GM19372 (cell line): ENCODE measurements around the gene LILRB1.
"Not testable (repeated sequence)": the region's sequence is repeated elsewhere in the genome, so short reads cannot be mapped to it uniquely, and the experiment has no call there.

Source experiments
- ATAC-seq: cut with Tn5 transposase; IDR thresholded peaks from one replicate; pipeline ENCODE4 v1.9.1; 2021; ENCODE audit warnings: mild to moderate bottlenecking, low read depth, moderate library complexity; ENCODE audit not compliant: unreplicated experiment

The LILRB1 gene

DNA sequence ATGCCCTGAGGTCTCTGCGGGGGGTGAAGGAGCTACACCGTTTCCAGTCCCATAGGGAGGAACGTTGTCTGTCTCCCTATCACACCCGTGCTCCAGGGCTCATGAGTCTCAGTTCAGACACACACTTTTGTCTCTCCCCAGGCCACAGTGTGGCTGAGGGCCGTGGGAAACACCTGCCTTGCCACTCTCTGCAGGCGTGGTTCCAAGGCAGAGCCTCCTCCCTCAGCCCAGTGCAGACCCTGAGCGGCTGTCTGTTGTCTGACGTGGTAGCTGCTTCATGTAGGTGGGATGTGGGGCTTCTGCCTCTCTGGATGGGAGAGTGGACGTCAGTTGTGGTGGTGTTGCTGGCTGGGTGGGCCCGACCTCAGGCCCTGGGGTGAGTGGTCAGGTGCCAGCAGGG is 6.0 kb upstream of the LILRB1 start:
- ATAC-seq: not testable (repeated sequence)

DNA sequence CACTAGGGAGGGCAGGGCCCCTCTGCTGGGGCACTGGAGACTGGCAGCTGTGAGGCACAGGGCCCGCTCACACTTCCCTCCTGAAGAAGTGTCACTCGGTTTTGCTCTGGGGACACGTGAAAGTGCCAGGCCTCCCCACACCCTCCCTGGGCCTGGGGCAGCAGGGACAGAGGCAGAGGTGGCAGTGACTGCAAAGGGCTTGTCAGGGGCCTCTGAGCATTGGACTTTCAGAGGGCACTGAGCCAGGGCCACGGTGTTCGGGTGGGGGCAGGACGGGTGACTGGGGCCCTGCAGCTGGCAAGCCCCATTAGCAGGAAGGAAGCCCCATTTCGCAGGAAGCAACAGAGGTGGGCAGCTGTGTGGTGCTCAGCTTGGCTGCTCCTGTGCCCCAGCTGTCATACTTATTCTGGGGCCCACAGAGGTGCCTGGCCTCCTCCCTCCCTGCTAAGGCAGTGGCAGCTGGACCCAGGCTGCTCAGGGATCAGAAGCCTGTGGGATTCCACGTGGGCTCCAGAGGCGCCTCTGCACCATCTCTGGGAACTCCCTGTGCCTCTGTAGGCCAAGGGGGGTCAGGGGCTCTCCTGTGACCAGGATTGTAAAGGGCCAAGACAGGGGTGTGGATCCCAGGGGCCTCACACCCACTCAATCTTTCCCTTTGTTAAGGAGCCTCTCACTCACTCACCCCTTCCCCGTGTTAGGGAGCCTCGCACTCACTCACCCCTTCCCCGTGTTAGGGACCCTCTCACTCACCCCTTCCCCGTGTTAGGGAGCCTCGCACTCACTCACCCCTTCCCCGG is 5.2 kb upstream of the LILRB1 start:
- not testable (repeated sequence) for ATAC-seq

- no peak for ATAC-seq
Measured at GRCh38 chr19:54626757-54627156, 3.5 kb upstream of the LILRB1 start.

DNA sequence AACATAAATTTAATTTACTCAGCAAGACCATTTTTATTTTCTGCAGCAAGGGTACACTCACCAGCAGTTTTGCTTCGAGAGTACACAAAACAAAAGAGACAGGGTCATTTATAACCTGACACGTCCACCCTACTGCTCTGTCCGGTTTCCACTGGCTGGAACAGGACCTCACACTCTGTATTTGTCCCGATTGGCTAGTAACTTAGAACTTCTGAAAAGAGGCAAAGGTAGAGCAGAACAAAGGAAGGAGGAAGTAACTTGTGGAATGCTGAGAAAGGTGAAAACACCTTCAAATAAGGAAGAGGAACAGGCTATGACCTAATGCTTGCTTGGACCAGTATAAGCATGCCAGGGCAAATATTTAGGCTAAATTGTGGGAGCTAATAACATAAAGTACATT is 2.4 kb upstream of the LILRB1 start:
- not testable (repeated sequence) for ATAC-seq

DNA sequence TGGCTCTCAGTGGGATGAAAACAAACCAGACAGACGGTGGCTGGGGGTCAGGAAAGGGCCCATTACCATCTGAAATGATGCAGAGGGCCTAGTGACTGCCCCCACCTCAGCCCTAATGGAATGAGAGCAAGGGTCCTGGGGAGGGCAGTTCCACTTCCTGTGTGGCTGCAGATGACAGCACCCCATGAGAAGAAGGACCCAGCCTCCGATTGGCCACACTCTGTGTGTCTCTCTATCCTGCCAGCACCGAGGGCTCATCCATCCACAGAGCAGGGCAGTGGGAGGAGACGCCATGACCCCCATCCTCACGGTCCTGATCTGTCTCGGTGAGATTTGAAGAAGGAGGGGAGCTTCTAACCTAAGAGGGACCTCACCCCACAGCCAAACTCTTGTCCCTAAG is 498 bp downstream of the LILRB1 start:
- no peak for ATAC-seq

- not testable (repeated sequence) for ATAC-seq
Measured at GRCh38 chr19:54631489-54632337, 1.4 kb downstream of the LILRB1 start.

DNA sequence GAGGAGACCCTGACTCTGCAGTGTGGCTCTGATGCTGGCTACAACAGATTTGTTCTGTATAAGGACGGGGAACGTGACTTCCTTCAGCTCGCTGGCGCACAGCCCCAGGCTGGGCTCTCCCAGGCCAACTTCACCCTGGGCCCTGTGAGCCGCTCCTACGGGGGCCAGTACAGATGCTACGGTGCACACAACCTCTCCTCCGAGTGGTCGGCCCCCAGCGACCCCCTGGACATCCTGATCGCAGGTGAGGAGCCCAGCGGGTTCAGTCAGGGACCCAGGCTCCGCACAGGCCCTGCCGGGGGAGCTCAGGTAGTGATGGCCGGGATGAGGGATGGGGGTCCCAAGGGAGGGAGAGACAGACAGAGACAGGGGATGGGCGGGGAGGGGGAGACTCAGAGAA is 2.2 kb downstream of the LILRB1 start:
- ATAC-seq: not testable (repeated sequence)

GRCh38 chr19:54633401-54633800 is 3.1 kb downstream of the LILRB1 start:
- no peak for ATAC-seq

GRCh38 chr19:54636081-54636480 is 5.8 kb downstream of the LILRB1 start:
- ATAC-seq: not testable (repeated sequence)

DNA sequence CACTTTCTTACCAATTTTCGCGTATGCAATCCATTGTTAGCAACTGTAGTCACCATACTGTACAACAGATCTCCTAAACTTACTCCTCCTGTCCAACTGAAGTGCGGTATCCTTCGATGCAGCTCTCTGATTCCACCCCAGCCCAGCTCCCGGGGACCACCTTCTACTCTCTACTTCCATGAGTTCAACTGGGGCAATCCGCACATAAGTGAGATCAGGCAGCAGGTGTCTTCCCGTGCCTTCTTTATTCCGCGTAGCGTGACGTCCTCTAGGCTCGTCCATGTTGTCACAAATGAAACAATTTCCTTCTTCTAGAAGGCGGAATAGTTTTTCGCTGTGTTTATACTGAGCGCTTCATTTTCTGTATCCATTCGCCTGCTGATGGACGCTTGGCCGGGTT is 8.4 kb downstream of the LILRB1 start:
- ATAC-seq: no peak

DNA sequence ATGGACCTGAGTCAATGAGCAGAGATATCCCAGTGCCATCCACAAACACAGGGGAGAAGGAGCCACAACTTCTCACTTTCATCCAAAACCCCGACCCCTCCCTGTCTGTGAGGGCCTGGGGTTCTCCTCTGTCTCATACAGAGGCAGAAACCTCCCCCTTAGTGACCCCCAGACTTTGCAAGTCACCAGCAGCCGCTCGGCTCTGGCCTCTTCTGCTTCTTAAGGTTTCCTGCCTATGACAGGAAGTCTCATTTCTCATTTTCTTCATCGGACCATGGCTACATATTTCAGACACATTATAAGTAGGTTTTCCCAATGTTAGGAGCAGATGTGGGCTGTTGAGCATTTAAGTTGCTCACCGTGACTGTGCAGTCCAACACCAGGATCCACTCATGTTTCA is 12.7 kb downstream of the LILRB1 start:
- not testable (repeated sequence) for ATAC-seq

GRCh38 chr19:54643583-54643982 is 13.3 kb downstream of the LILRB1 start:
- not testable (repeated sequence) for ATAC-seq

DNA sequence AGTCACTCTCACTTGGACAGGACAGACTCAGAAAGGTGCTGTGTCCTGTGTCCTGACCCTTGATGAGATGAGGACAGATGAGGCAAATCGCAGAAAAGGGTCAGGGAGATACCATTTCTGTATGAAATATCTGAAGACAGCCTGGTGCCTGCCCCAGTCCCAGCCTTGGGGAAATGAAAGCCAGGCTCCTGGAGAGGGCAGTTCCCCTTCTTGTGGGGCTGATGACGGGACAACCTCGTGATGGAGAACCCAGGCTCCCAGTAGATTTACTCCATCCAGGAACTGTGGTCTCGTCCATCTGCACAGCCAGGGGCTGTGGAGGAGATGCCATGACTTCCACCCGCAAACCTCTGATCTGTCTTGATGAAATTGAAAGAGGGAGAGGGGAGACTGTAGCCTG is 13.8 kb downstream of the LILRB1 start:
- ATAC-seq: no peak

DNA sequence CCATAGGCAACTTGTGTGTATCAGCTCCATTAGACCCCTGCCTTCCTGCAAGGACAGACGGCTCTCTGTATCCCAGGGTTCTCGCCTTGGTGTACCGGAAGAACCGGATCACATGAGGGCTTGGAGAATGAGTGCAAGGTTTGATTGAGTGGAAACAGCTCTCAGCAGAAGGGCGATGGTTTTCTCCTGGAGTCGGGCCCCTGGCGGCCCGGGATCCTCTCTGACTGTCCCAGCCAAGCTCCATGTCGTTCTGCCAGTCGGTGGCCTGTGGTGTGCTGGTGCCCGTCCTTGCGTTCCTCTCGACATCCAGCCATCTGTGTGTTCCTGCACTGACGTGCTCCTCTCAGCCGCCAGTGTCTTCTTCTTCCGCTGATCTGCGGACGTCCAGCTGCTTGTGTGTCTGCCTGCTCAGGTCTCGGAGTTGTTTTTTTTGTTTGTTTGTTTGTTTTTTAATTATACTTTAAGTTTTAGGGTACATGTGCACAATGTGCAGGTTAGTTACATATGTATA is 16.1 kb downstream of the LILRB1 start:
- ATAC-seq: no peak

DNA sequence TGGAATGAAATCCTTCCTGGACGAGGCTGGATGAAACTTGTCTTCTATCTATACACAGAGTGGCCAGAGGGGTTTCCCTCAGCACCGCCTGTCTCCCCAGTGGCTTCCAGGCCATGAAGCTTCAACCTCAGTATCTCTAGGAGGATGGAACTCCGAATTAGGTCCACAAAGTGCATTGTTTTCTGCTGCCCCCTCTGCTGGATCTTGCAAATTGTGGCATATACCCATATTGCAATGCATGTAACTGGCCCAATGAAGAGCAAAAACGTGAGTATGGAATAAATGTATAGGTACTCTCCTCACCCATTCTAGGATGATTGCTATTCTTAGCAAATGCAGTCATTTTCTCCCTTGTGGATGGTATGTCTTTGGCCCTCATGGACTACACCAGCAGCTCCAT is 17.8 kb downstream of the LILRB1 start:
- no peak for ATAC-seq

DNA sequence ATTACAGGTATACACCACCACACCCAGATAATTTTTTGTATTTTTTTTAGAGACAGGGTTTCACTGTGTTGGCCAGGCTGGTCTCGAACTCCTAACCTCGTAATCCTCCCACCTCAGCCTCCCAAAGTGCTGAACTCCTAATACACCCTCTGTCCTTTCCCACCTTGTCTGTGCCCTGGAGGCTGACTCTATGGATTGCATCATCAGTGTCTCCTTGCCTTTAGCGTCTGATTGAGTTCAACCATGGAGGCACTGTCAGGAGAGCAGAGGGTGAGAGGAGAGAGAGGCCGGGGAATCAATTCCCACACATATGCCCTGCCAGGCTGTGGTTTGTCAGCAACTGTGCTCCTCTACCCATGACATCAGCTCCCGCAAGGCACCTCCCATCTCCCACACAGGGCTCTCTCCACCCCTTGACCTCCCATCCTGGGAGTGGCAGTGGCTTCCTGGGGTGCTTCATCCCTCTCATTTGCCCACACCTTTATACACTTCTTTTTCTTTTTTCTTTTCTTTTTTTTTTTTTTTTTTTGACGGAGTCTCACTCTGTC is 19.9 kb downstream of the LILRB1 start:
- ATAC-seq: no peak

GRCh38 chr19:54653181-54653809 is 23.0 kb downstream of the LILRB1 start:
- ATAC-seq: no peak

DNA sequence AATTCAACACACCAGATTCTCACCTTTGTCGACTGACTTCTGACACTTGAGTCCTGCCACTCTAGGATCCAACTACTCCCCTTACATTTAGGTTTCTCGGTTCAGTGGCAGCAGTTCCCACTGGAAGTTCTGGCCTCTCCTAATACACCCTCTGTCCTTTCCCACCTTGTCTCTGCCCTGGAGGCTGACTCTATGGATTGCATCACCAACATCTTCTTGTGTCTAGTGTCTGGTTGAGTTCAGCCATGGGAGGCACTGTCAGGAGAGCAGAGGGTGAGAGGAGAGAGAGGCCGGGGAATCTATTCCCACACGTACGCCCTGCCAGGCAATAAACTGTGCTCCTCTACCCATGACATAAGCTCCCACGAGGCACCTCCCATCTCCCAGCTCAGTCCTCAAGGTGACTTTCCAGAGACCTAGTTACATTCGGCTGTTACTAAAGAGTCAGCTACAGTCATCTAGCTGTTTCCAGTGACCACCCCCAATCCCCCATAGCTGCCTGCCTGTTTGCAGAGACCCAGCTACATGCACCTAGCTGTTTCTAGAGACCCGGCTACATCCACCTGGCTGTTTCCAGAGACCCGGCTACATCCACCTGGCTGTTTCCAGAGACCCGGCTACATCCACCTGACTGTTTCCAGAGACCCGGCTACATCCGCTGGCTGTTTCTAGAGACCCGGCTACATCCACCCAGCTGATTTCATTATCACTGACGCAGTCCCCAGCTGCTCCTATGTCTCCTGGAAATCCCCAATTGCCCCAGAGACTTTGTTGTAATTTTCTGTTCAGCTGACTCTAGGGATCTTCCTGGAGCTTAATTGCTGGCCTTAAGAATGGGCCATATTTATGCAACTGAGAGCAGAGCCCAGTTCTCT is 24.4 kb downstream of the LILRB1 start:
- no peak for ATAC-seq

DNA sequence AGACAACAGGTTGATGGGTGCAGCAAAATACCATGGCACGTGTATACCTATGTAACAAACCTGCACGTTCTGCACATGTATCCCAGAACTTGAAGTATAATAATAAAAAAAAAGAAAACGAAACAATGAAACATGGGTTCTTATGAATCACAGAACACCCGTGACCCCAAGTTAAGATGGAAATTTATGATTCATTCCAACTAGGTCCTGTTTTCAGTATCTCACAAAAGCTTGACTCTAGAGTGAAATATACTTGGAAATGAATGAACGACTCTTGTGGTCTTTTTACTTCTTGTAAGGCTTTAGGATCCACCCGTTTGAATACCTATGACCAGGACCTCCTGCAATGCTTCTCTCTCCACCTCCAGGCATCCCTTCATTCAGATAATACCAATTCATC is 29.0 kb downstream of the LILRB1 start:
- no peak for ATAC-seq

DNA sequence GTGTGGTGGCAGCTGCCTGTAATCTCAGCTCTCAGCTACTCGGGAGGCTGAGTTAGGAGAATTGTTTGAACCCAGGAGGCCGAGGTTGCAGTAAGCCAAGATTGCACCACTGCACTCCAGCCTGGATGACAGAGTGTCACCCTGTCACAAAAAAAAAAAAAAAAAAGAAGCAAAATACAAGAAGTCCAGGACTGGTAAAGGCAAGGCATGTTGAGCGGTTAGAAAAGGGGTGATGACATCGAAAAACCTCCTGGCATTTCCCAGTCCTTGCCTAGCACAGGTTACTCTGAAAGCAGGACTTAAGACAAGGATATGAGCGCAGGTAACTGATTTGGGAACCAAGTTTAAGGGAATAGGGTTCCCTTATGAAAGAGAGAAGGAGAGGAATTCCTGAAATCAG is 30.0 kb downstream of the LILRB1 start:
- no peak for ATAC-seq
